Neuron (in vitro differentiated cells): Measurements from ENCODE around the gene BCCIP.

Source experiments
- H2AFZ ChIP-seq: one replicate; pipeline ENCODE4 v1.6.1; 2013; ENCODE audit warnings: low read depth, mild to moderate bottlenecking, inconsistent platforms, low read length, moderate library complexity
- H3K27me3 ChIP-seq: one replicate; pipeline ENCODE4 v1.6.1; 2013; ENCODE audit warnings: low read length; ENCODE audit not compliant: insufficient read depth
- H3K36me3 ChIP-seq: one replicate; pipeline ENCODE4 v1.6.1; 2013; ENCODE audit warnings: low read length; ENCODE audit not compliant: insufficient read depth
- H3K4me1 ChIP-seq: one replicate; pipeline ENCODE4 v1.6.1; 2013; ENCODE audit warnings: low read length; ENCODE audit not compliant: insufficient read depth
- H3K4me3 ChIP-seq: 2 replicates; pipeline ENCODE4 v1.5.1; 2013; ENCODE audit warnings: mild to moderate bottlenecking, low read length, moderate library complexity
- H3K9me3 ChIP-seq: one replicate; pipeline ENCODE4 v1.6.1; 2013; ENCODE audit warnings: low read length

The BCCIP gene

GRCh38 chr10:125811251-125811650, 12.1 kb upstream of the BCCIP start:
- Histone ChIP-seq H3K36me3 (peaks cover 34% of the 10 kb centered on the region), H2AFZ (no peak overlapping the region), H3K9me3 (no peaks in the 10 kb centered on the region), H3K4me3 (no peak overlapping the region), H3K4me1 (peaks cover 7% of the 10 kb centered on the region), H3K27me3 (no peaks in the 10 kb centered on the region)

GRCh38 chr10:125812128-125812750, 11.1 kb upstream of the BCCIP start:
- Histone ChIP-seq H2AFZ (no peak overlapping the region), H3K9me3 (no peaks in the 10 kb centered on the region), H3K4me3 (no peak overlapping the region), H3K36me3 (peaks cover 31% of the 10 kb centered on the region), H3K4me1 (peaks cover 7% of the 10 kb centered on the region), H3K27me3 (no peaks in the 10 kb centered on the region)

GRCh38 chr10:125815764-125816163, 7.6 kb upstream of the BCCIP start:
- Histone ChIP-seq H3K27me3 (no peaks in the 10 kb centered on the region), H2AFZ (no peak overlapping the region), H3K36me3 (peaks cover 24% of the 10 kb centered on the region), H3K9me3 (no peaks in the 10 kb centered on the region), H3K4me1 (peaks cover 7% of the 10 kb centered on the region), H3K4me3 (no peak overlapping the region)

GRCh38 chr10:125816548-125816947, 6.8 kb upstream of the BCCIP start:
- no peaks in the 10 kb centered on the region for H3K27me3 ChIP-seq
- no peak overlapping the region for H2AFZ ChIP-seq
- H3K4me3 ChIP-seq, result no peak overlapping the region
- peaks cover 22% of the 10 kb centered on the region for H3K36me3 ChIP-seq
- H3K9me3 ChIP-seq, result no peaks in the 10 kb centered on the region
- peaks cover 3% of the 10 kb centered on the region for H3K4me1 ChIP-seq

- Histone ChIP-seq H3K36me3 (peaks cover 22% of the 10 kb centered on the region), H3K27me3 (no peaks in the 10 kb centered on the region), H3K4me1 (no peaks in the 10 kb centered on the region), H3K9me3 (no peaks in the 10 kb centered on the region), H2AFZ (no peak overlapping the region), H3K4me3 (no peak overlapping the region)
Observed at GRCh38 chr10:125817337-125817946, 5.9 kb upstream of the BCCIP start.

DNA sequence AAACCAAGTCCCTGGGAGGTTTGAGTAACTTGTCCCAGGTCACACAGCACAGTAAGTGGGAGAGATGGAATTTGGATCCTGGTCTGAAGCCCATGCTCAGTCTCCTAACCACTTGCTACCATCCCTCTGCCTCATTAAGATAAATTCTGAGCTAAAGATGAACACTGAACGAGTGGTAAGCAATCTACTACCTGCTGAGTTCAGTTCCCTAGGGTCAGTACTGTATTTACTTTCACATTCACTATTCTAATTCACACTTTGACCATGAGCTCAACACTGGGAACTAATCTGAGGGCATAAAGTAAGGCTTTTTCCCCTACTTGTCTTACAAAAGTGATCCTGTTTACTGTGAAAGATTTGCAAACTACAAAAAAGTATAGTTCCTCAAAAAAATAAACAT, 2.6 kb upstream of the BCCIP start:
- H3K9me3 ChIP-seq, result no peaks in the 10 kb centered on the region
- H3K27me3 ChIP-seq, result no peaks in the 10 kb centered on the region
- H3K4me3 ChIP-seq, result no peak overlapping the region
- no peak overlapping the region for H2AFZ ChIP-seq
- peaks cover 12% of the 10 kb centered on the region for H3K4me1 ChIP-seq
- H3K36me3 ChIP-seq, result peaks cover 6% of the 10 kb centered on the region

DNA sequence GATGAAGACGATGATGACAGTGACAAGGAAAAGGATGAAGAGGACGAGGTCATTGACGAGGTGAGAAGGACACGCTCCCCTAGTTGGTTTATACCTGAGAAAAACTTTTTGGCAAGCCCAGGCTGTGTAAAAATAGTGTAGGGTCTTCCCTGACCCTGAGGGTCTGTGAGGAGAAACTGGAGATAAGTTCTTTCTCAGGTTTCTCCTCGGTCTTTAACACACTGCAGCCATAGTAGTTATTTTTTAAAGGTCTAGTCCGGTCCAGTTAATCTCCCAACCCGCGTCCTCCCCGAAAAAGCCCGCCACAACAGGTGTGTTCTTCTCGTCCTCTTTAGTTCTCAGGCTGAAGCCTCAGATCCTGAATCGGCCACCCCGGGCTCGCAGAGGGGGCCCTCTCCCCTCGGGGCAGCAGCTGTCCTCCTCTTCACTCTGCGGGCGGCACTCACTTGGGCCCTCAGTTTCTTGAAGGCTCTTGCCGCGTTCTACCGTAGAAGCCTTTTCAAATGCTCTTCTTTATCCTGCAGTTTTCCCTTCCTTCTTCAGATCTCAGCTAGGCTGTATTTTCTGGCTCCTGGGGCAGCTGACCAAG, 411 bp downstream of the BCCIP start:
- Histone ChIP-seq H2AFZ (peak overlapping the region; percentile 17), H3K4me1 (peaks cover 14% of the 10 kb centered on the region), H3K4me3 (peak overlapping the region; percentile 91), H3K36me3 (peaks cover 27% of the 10 kb centered on the region), H3K9me3 (no peaks in the 10 kb centered on the region), H3K27me3 (no peaks in the 10 kb centered on the region)

DNA sequence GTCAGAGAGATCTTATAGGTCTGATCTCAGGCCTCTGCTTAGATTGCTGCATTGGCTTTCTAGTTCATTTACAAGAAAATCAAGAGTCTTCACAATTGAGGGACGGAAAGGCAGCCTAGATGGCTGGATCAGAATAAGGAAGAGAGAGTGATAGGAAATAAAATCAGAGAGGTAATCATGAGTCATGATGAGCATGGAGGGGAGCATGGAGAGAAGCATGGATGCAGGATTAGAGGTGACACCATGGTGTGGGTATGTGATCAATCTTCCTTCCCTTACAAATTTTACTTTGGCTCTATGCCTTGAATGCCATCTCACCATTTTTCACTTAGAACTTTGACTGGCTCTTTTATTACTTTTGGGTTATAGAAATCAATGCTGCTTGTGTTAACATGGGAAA, 1.4 kb downstream of the BCCIP start:
- H3K36me3 ChIP-seq, result peaks cover 37% of the 10 kb centered on the region
- H3K4me1 ChIP-seq, result peaks cover 14% of the 10 kb centered on the region
- H3K27me3 ChIP-seq, result no peaks in the 10 kb centered on the region
- no peaks in the 10 kb centered on the region for H3K9me3 ChIP-seq
- H3K4me3 ChIP-seq, result peak overlapping the region; percentile 91
- no peak overlapping the region for H2AFZ ChIP-seq

- no peak overlapping the region for H2AFZ ChIP-seq
- no peaks in the 10 kb centered on the region for H3K27me3 ChIP-seq
- no peaks in the 10 kb centered on the region for H3K9me3 ChIP-seq
- no peak overlapping the region for H3K4me3 ChIP-seq
- H3K36me3 ChIP-seq, result peaks cover 59% of the 10 kb centered on the region
- peaks cover 14% of the 10 kb centered on the region for H3K4me1 ChIP-seq
Observed at GRCh38 chr10:125827133-125827532, 3.8 kb downstream of the BCCIP start.

DNA sequence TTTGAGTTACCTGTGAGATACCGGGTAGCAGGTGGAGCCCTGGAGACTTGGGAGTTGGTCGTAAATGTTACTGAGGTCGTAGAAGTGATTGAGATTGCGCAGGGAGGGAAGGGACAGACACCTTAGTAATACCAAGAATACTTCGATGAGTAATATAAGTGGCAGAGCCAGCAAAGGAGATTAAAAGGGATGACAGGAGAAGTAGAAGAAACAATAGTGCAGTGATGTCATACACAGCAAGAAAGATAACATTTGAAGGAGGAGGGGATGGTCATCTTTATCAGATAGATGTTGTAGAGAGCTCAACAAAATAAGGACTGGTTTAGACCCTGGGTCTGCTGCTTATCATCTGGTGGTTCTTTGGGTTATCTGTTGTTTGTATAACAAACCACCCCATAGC, 5.0 kb downstream of the BCCIP start:
- H3K4me3 ChIP-seq, result no peak overlapping the region
- H2AFZ ChIP-seq, result no peak overlapping the region
- peaks cover 14% of the 10 kb centered on the region for H3K4me1 ChIP-seq
- no peaks in the 10 kb centered on the region for H3K27me3 ChIP-seq
- peaks cover 71% of the 10 kb centered on the region for H3K36me3 ChIP-seq
- H3K9me3 ChIP-seq, result no peaks in the 10 kb centered on the region

DNA sequence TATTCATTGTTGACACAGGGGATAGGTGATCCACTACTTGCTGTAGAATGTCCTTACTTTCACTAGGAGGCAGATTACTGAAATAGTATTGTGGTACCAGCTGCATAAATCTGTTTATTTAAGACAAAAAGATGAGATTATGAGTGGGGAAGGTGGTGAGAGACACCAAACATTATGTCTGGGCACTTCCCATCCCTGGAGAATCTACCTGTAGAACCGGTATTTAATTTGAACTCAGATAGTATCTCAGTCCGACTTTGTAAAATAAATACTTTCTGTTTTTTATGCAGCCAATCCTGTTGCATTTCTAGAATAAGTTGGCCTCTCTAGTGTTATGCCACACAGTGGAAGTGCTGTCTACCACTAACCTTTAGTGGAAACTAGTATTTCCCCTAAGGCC, 13.4 kb downstream of the BCCIP start:
- Histone ChIP-seq H3K4me1 (no peaks in the 10 kb centered on the region), H3K9me3 (no peaks in the 10 kb centered on the region), H3K4me3 (no peak overlapping the region), H3K27me3 (no peaks in the 10 kb centered on the region), H3K36me3 (peaks cover 92% of the 10 kb centered on the region), H2AFZ (no peak overlapping the region)

DNA sequence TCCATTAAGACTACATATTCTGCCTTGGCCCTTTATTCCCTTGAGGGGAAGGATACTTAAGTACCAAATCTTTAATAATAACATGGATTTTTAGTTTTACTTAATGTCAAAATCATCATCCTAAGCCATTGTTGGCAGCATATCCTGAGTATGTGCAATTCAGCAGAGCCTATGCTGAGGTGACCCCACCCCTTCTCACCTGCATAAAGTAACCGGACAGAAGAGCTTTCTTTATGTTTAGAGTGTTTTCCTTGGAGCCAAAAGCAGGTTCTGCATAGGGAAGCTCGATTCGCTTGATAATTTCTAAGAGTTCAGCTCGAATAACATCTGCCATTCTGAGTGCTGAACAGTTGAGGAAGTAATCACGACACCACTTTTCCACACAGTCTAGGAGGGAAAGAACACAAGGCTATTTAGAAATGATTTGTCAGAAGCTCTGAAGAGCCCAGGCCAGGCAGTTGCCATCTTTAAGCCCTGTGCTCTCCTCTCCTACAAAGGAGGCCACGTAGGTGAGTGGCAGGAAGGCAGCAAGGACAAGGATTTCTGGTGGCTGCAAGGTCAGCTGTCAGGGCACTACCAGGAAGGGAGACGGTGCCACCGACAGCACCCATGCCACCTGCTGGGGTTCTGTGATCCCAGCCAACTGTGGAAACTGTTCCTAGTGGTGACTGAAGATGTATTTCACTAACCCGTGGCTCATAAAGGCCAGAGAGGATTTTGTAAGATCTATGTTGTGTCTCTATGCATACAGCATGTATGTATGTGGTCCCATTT, 15.6 kb downstream of the BCCIP start:
- Histone ChIP-seq H3K4me3 (no peak overlapping the region), H3K27me3 (no peaks in the 10 kb centered on the region), H3K36me3 (peaks cover 83% of the 10 kb centered on the region), H3K9me3 (no peaks in the 10 kb centered on the region), H2AFZ (no peak overlapping the region), H3K4me1 (no peaks in the 10 kb centered on the region)

DNA sequence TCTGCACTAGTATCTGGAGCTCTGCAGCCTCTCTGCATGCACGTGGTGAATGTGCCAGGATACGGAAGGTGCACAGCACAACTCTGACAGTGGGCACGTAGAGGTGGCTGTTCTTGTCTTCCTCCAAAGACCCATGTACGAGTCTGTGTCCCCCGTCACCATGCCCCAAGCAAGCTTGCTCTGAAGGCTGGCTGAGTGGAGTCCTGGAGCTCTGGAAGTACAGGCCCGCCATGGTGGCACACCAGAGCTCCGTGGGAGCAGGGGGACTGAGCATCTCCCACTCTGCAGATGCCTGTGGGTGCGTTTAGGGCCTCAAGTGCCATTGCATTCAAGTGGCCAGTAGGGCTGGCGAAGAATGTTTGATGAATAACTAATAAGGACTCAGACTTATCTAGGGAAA, 17.1 kb downstream of the BCCIP start:
- H3K4me1 ChIP-seq, result no peaks in the 10 kb centered on the region
- no peak overlapping the region for H2AFZ ChIP-seq
- H3K36me3 ChIP-seq, result peaks cover 79% of the 10 kb centered on the region
- no peaks in the 10 kb centered on the region for H3K27me3 ChIP-seq
- no peak overlapping the region for H3K4me3 ChIP-seq
- H3K9me3 ChIP-seq, result no peaks in the 10 kb centered on the region
